HG03571 (cell line): ENCODE results near the gene HOOK2.

Source experiments
- ATAC-seq: cut with Tn5 transposase; IDR thresholded peaks from one replicate; pipeline ENCODE4 v1.9.1; 2021; ENCODE audit not compliant: unreplicated experiment

The HOOK2 gene

GRCh38 chr19:12782424-12783290 lies 7.3 kb upstream of the HOOK2 start:
- peak; percentile 21 for ATAC-seq

GRCh38 chr19:12782174-12782423 lies 6.7 kb upstream of the HOOK2 start:
- no peak for ATAC-seq

GRCh38 chr19:12779162-12779993 lies 4.0 kb upstream of the HOOK2 start:
- ATAC-seq = no peak

- ATAC-seq = no peak
Observed at GRCh38 chr19:12778905-12779161, 3.5 kb upstream of the HOOK2 start.

GRCh38 chr19:12778017-12778904 lies 2.9 kb upstream of the HOOK2 start:
- ATAC-seq = no peak

GRCh38 chr19:12777217-12778016 lies 2.1 kb upstream of the HOOK2 start:
- ATAC-seq = no peak

- no peak for ATAC-seq
Observed at GRCh38 chr19:12773571-12773970, 1.8 kb downstream of the HOOK2 start.

GRCh38 chr19:12772323-12772722 lies 3.0 kb downstream of the HOOK2 start:
- no peak for ATAC-seq

GRCh38 chr19:12770922-12771321 lies 4.4 kb downstream of the HOOK2 start:
- ATAC-seq = no peak

GRCh38 chr19:12769689-12770088 lies 5.7 kb downstream of the HOOK2 start:
- ATAC-seq = no peak

- ATAC-seq = no peak
Observed at GRCh38 chr19:12767666-12768065, 7.7 kb downstream of the HOOK2 start.

- no peak for ATAC-seq
Observed at GRCh38 chr19:12767150-12767549, 8.2 kb downstream of the HOOK2 start.

- ATAC-seq = no peak
Observed at GRCh38 chr19:12766051-12766521, 9.3 kb downstream of the HOOK2 start.

GRCh38 chr19:12764698-12765097 lies 10.7 kb downstream of the HOOK2 start:
- ATAC-seq = no peak

GRCh38 chr19:12763100-12763499 lies 12.3 kb downstream of the HOOK2 start:
- no peak for ATAC-seq

- no peak for ATAC-seq
Observed at GRCh38 chr19:12759686-12760085, 15.7 kb downstream of the HOOK2 start.

- ATAC-seq = no peak
Observed at GRCh38 chr19:12757544-12758274, 17.6 kb downstream of the HOOK2 start.

GRCh38 chr19:12756150-12756883 lies 19.0 kb downstream of the HOOK2 start:
- ATAC-seq = no peak

- no peak for ATAC-seq
Observed at GRCh38 chr19:12754465-12755196, 20.7 kb downstream of the HOOK2 start.
